Ascending aorta (tissue), 2 donors: Measurements from ENCODE around the gene OCSTAMP. TPM values are rescaled to one million over a fixed set of nuclear protein-coding genes. Genes with fewer than 3 reads are reported as not detected.

ENCODE experiments used
- DNase-seq, 2 donors: peaks; one replicate each; pipeline ENCODE4 v3.0.0-alpha.2; 2019; ENCODE audit warnings: low spot score in 2 of 2
- H3K27ac ChIP-seq, 2 donors: fragments of 200-600 bp; sonication (generic); one replicate each; pipeline ENCODE4 v1.5.1; 2016 to 2017; ENCODE audit warnings: mild to moderate bottlenecking in 1 of 2
- H3K27me3 ChIP-seq: fragments of 200-600 bp; sonication (generic); one replicate; pipeline ENCODE4 v1.5.1; 2017
- H3K36me3 ChIP-seq, 2 donors: fragments of 200-600 bp; sonication (generic); one replicate each; pipeline ENCODE4 v1.5.1; 2016
- H3K4me1 ChIP-seq, 2 donors: fragments of 200-600 bp; sonication (generic); one replicate each; pipeline ENCODE4 v1.5.1; 2016 to 2017; ENCODE audit warnings: mild to moderate bottlenecking in 1 of 2
- H3K4me3 ChIP-seq, 2 donors: fragments of 200-600 bp; sonication (generic); one replicate each; pipeline ENCODE4 v1.5.1; 2016 to 2017; ENCODE audit warnings: mild to moderate bottlenecking in 1 of 2
- H3K9me3 ChIP-seq, 2 donors: fragments of 200-600 bp; sonication (generic); one replicate each; pipeline ENCODE4 v1.5.1; 2016
- CTCF ChIP-seq, 3 experiments: fragments of 200-600 bp in 2 of 3; fragments of 450-650 bp in 1 of 3; sonication (generic) in 2 of 3; IDR thresholded peaks; one replicate each; pipeline ENCODE4 v1.5.1; 2016 to 2019; ENCODE audit warnings: antibody characterized with exemption in 3 of 3, mild to moderate bottlenecking in 1 of 3, moderate library complexity in 1 of 3
- intact Hi-C: fragments of 100-400 bp; cut with DNase I; formaldehyde crosslinking; loops from one replicate; pipeline ENCODE4 v1.15.1; 2023
- total RNA-seq: library from RNA; depleted of rRNA; stranded (reverse); fragments of >200 nt; gene quantifications from one replicate; pipeline ENCODE4 v1.1.0, GENCODE V29; 2016

OCSTAMP gene
- total RNA-seq, 1 donor from 2014 or later, result not detected

- DNase-seq, result no peak
Observed at GRCh38 chr20:46576774-46577395, 26.4 kb upstream of the OCSTAMP start.

GRCh38 chr20:46575937-46576461, 25.5 kb upstream of the OCSTAMP start:
- H3K27ac ChIP-seq, result no peak overlapping the region
- H3K9me3 ChIP-seq, result no peaks in the 10 kb centered on the region
- intact Hi-C loops, result no loop called here
- H3K27me3 ChIP-seq, result no peaks in the 10 kb centered on the region
- TF ChIP-seq CTCF (IDR thresholded peaks at IDR 0.05), result no peak
- no peak for DNase-seq
- no peaks in the 10 kb centered on the region for H3K36me3 ChIP-seq
- no peak overlapping the region for H3K4me3 ChIP-seq
- H3K4me1 ChIP-seq, result peaks cover 0 to 7% of the 10 kb centered on the region in 2 donors

More at GRCh38 chr20:46576774-46577395, 26.4 kb upstream of the OCSTAMP start:
- Histone ChIP-seq H3K27me3 (no peaks in the 10 kb centered on the region), H3K27ac (no peak overlapping the region), H3K4me1 (peaks cover 0 to 6% of the 10 kb centered on the region in 2 donors), H3K36me3 (no peaks in the 10 kb centered on the region), H3K4me3 (no peak overlapping the region), H3K9me3 (no peaks in the 10 kb centered on the region)
- TF ChIP-seq CTCF (IDR thresholded peaks at IDR 0.05), result no peak
- intact Hi-C loops, result no loop called here

- H3K36me3 ChIP-seq, result no peaks in the 10 kb centered on the region
- no peaks in the 10 kb centered on the region for H3K27me3 ChIP-seq
- no peak overlapping the region for H3K27ac ChIP-seq
- TF ChIP-seq CTCF (IDR thresholded peaks at IDR 0.05), result no peak
- intact Hi-C loops, result no loop called here
- H3K4me3 ChIP-seq, result no peak overlapping the region
- no peaks in the 10 kb centered on the region for H3K9me3 ChIP-seq
- DNase-seq, result no peak
- H3K4me1 ChIP-seq, result peaks cover 0 to 7% of the 10 kb centered on the region in 2 donors
Observed at GRCh38 chr20:46575394-46575793, 24.9 kb upstream of the OCSTAMP start.

GRCh38 chr20:46573788-46574584, 23.5 kb upstream of the OCSTAMP start:
- Histone ChIP-seq H3K36me3 (no peaks in the 10 kb centered on the region), H3K4me3 (no peak overlapping the region), H3K27me3 (no peaks in the 10 kb centered on the region), H3K27ac (no peak overlapping the region), H3K4me1 (peaks cover 0 to 7% of the 10 kb centered on the region in 2 donors), H3K9me3 (no peaks in the 10 kb centered on the region)
- intact Hi-C loops, result no loop called here
- TF ChIP-seq CTCF (IDR thresholded peaks at IDR 0.05), result no peak
- DNase-seq, result no peak

GRCh38 chr20:46573234-46573633, 22.8 kb upstream of the OCSTAMP start:
- Histone ChIP-seq H3K27ac (no peak overlapping the region), H3K4me1 (peaks cover 0 to 10% of the 10 kb centered on the region in 2 donors), H3K9me3 (no peaks in the 10 kb centered on the region), H3K36me3 (no peaks in the 10 kb centered on the region), H3K27me3 (no peaks in the 10 kb centered on the region), H3K4me3 (no peak overlapping the region)
- no peak for TF ChIP-seq CTCF (IDR thresholded peaks at IDR 0.05)
- intact Hi-C loops, result no loop called here
- no peak for DNase-seq
